GM23338 (cell line): ENCODE data around the gene SMG6. TPM values are rescaled to one million over a fixed set of nuclear protein-coding genes. Genes with fewer than 3 reads are reported as not detected.

Experiments used
- ATAC-seq: fragments of 200-7000 bp; cut with Tn5 transposase; 3 replicates; pipeline ENCODE4 v1.9.1; 2020
- DNase-seq: peaks from one replicate; pipeline ENCODE4 v3.0.0-alpha.2; 2015; ENCODE audit warnings: low spot score
- H2AFZ ChIP-seq: fragments of 200-600 bp; sonication (generic); 2 replicates; pipeline ENCODE4 v1.8.0; 2016; ENCODE audit warnings: antibody characterized with exemption, mild to moderate bottlenecking, moderate library complexity
- H3F3A ChIP-seq: fragments of 200-600 bp; sonication (generic); replicated peaks from 2 replicates; pipeline ENCODE4 v1.8.0; 2017; ENCODE audit warnings: antibody characterized with exemption, mixed run types, low read depth
- H3K27ac ChIP-seq: fragments of 200-600 bp; sonication (generic); 2 replicates; pipeline ENCODE4 v1.6.1; 2016; ENCODE audit warnings: low read depth
- H3K27me3 ChIP-seq: fragments of 200-600 bp; sonication (generic); 2 replicates; pipeline ENCODE4 v1.8.0; 2016; ENCODE audit warnings: mild to moderate bottlenecking, mixed run types, moderate library complexity; ENCODE audit not compliant: insufficient read depth
- H3K36me3 ChIP-seq: fragments of 200-600 bp; sonication (generic); 2 replicates; pipeline ENCODE4 v1.8.0; 2016; ENCODE audit warnings: mild to moderate bottlenecking; ENCODE audit not compliant: insufficient read depth
- H3K4me1 ChIP-seq: fragments of 200-600 bp; sonication (generic); 2 replicates; pipeline ENCODE4 v1.8.0; 2016; ENCODE audit warnings: mild to moderate bottlenecking, moderate library complexity; ENCODE audit not compliant: insufficient read depth
- H3K4me2 ChIP-seq: fragments of 200-600 bp; sonication (generic); 2 replicates; pipeline ENCODE4 v1.7.1; 2017; ENCODE audit warnings: mixed run types
- H3K4me3 ChIP-seq: fragments of 200-600 bp; sonication (generic); 2 replicates; pipeline ENCODE4 v1.6.1; 2016; ENCODE audit warnings: mixed run types
- H3K79me2 ChIP-seq: fragments of 200-600 bp; sonication (generic); replicated peaks from 2 replicates; pipeline ENCODE4 v1.8.0; 2017; ENCODE audit warnings: mild to moderate bottlenecking; ENCODE audit not compliant: insufficient read depth
- H3K9me2 ChIP-seq: fragments of 200-600 bp; sonication (generic); 2 replicates; pipeline ENCODE4 v1.8.0; 2017; ENCODE audit not compliant: insufficient read depth
- H4K20me1 ChIP-seq: fragments of 200-600 bp; sonication (generic); replicated peaks from 2 replicates; pipeline ENCODE4 v1.8.0; 2017; ENCODE audit warnings: mild to moderate bottlenecking; ENCODE audit not compliant: insufficient read depth
- H3K27ac Mint-ChIP-seq: 2 replicates; pipeline ENCODE4 v1.8.0; 2020; ENCODE audit warnings: inconsistent platforms, mild to moderate bottlenecking, moderate library complexity, mixed read lengths
- H3K27me3 Mint-ChIP-seq: 3 replicates; pipeline ENCODE4 v1.8.0; 2022; ENCODE audit warnings: low read depth, mild to moderate bottlenecking, moderate library complexity, mixed read lengths, inconsistent platforms; ENCODE audit not compliant: insufficient read depth, poor library complexity
- H3K36me3 Mint-ChIP-seq: 3 replicates; pipeline ENCODE4 v1.8.0; 2021; ENCODE audit warnings: low read depth, mild to moderate bottlenecking, inconsistent platforms, moderate library complexity, mixed read lengths
- H3K4me1 Mint-ChIP-seq: 3 replicates; pipeline ENCODE4 v1.8.0; 2020; ENCODE audit warnings: mild to moderate bottlenecking, inconsistent platforms, mixed read lengths
- H3K4me3 Mint-ChIP-seq: 3 replicates; pipeline ENCODE4 v1.8.0; 2021; ENCODE audit warnings: moderate library complexity, mild to moderate bottlenecking, inconsistent platforms, mixed read lengths
- H3K9me3 Mint-ChIP-seq: 3 replicates; pipeline ENCODE4 v1.8.0; 2020; ENCODE audit warnings: moderate library complexity, mild to moderate bottlenecking, inconsistent platforms, mixed read lengths
- STAT1 ChIP-seq: IDR thresholded peaks from one replicate; pipeline ENCODE4 v1.6.1; 2016; ENCODE audit warnings: antibody characterized with exemption; ENCODE audit not compliant: unreplicated experiment
- polyA plus RNA-seq: library from polyadenylated mRNA; unstranded; fragments of >200 nt; fragmentation: Nextera tagmentation; extraction: Ambion mirVana; gene quantifications from 2 replicates; pipeline ENCODE4 v1.2.1, GENCODE V29; 2016
- total RNA-seq: library from RNA; depleted of rRNA; stranded (reverse); fragments of >200 nt; shearing (Covaris generic); gene quantifications from 2 replicates; pipeline ENCODE4 v1.2.3, GENCODE V29; 2014
- TF ChIP-seq, protein P1 (sequence below), 2 experiments: fragments of 200-600 bp in 1 of 2; sonication (generic) in 1 of 2; conservative IDR thresholded peaks; 2 replicates each; pipeline versions ENCODE4 v1.5.1 to v1.6.1; 2016 to 2017; ENCODE audit warnings: antibody characterized with exemption in 2 of 2, low read depth in 2 of 2, mild to moderate bottlenecking in 2 of 2, moderate library complexity in 1 of 2
- TF ChIP-seq, protein P2 (sequence below): fragments of 250-450 bp; sonication (Bioruptor Pico); IDR thresholded peaks from 2 replicates; pipeline ENCODE4 v1.5.0; 2020; ENCODE audit warnings: mild to moderate bottlenecking, moderate library complexity

SMG6 gene
- total and polyA plus RNA-seq, 2 experiments from 2014 or later, result 10.4 to 43.1 TPM

- TF ChIP-seq, protein P1, sequence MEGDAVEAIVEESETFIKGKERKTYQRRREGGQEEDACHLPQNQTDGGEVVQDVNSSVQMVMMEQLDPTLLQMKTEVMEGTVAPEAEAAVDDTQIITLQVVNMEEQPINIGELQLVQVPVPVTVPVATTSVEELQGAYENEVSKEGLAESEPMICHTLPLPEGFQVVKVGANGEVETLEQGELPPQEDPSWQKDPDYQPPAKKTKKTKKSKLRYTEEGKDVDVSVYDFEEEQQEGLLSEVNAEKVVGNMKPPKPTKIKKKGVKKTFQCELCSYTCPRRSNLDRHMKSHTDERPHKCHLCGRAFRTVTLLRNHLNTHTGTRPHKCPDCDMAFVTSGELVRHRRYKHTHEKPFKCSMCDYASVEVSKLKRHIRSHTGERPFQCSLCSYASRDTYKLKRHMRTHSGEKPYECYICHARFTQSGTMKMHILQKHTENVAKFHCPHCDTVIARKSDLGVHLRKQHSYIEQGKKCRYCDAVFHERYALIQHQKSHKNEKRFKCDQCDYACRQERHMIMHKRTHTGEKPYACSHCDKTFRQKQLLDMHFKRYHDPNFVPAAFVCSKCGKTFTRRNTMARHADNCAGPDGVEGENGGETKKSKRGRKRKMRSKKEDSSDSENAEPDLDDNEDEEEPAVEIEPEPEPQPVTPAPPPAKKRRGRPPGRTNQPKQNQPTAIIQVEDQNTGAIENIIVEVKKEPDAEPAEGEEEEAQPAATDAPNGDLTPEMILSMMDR (conservative IDR thresholded peaks at IDR 0.05; ENCODE audit: low read depth in 2 of 2), result no peak
These were observed 218.0 kb downstream of the SMG6 start (continued) for GRCh38 chr17:2085648-2085949.

GRCh38 chr17:2084766-2085647 is 218.6 kb downstream of the SMG6 start:
- Histone ChIP-seq H3F3A (no peaks in the 10 kb centered on the region), H3K9me2 (no peaks in the 10 kb centered on the region), H3K4me1 (0 out of 2 replicates have a peak, but pooled peaks cover 6% of the 10 kb centered on the region), H3K36me3 (no peaks in the 10 kb centered on the region), H3K27ac (no peak overlapping the region), H2AFZ (no peak overlapping the region), H4K20me1 (no peaks in the 10 kb centered on the region), H3K27me3 (no peaks in the 10 kb centered on the region), H3K4me3 (no peak overlapping the region), H3K79me2 (no peaks in the 10 kb centered on the region), H3K4me2 (no peak overlapping the region)
- H3K27ac Mint-ChIP-seq, result peak overlapping the region; percentile 46; the same call in 1 of the 2 replicates
- no peak for TF ChIP-seq STAT1
- TF ChIP-seq, protein P2, sequence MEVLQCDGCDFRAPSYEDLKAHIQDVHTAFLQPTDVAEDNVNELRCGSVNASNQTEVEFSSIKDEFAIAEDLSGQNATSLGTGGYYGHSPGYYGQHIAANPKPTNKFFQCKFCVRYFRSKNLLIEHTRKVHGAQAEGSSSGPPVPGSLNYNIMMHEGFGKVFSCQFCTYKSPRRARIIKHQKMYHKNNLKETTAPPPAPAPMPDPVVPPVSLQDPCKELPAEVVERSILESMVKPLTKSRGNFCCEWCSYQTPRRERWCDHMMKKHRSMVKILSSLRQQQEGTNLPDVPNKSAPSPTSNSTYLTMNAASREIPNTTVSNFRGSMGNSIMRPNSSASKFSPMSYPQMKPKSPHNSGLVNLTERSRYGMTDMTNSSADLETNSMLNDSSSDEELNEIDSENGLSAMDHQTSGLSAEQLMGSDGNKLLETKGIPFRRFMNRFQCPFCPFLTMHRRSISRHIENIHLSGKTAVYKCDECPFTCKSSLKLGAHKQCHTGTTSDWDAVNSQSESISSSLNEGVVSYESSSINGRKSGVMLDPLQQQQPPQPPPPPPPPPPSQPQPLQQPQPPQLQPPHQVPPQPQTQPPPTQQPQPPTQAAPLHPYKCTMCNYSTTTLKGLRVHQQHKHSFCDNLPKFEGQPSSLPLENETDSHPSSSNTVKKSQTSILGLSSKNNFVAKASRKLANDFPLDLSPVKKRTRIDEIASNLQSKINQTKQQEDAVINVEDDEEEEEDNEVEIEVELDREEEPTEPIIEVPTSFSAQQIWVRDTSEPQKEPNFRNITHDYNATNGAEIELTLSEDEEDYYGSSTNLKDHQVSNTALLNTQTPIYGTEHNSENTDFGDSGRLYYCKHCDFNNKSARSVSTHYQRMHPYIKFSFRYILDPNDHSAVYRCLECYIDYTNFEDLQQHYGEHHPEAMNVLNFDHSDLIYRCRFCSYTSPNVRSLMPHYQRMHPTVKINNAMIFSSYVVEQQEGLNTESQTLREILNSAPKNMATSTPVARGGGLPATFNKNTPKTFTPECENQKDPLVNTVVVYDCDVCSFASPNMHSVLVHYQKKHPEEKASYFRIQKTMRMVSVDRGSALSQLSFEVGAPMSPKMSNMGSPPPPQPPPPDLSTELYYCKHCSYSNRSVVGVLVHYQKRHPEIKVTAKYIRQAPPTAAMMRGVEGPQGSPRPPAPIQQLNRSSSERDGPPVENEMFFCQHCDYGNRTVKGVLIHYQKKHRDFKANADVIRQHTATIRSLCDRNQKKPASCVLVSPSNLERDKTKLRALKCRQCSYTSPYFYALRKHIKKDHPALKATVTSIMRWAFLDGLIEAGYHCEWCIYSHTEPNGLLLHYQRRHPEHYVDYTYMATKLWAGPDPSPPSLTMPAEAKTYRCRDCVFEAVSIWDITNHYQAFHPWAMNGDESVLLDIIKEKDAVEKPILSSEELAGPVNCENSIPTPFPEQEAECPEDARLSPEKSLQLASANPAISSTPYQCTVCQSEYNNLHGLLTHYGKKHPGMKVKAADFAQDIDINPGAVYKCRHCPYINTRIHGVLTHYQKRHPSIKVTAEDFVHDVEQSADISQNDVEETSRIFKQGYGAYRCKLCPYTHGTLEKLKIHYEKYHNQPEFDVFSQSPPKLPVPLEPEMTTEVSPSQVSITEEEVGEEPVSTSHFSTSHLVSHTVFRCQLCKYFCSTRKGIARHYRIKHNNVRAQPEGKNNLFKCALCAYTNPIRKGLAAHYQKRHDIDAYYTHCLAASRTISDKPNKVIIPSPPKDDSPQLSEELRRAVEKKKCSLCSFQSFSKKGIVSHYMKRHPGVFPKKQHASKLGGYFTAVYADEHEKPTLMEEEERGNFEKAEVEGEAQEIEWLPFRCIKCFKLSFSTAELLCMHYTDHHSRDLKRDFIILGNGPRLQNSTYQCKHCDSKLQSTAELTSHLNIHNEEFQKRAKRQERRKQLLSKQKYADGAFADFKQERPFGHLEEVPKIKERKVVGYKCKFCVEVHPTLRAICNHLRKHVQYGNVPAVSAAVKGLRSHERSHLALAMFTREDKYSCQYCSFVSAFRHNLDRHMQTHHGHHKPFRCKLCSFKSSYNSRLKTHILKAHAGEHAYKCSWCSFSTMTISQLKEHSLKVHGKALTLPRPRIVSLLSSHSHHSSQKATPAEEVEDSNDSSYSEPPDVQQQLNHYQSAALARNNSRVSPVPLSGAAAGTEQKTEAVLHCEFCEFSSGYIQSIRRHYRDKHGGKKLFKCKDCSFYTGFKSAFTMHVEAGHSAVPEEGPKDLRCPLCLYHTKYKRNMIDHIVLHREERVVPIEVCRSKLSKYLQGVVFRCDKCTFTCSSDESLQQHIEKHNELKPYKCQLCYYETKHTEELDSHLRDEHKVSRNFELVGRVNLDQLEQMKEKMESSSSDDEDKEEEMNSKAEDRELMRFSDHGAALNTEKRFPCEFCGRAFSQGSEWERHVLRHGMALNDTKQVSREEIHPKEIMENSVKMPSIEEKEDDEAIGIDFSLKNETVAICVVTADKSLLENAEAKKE (CRISPR knock-in tag), result no peak
- TF ChIP-seq, protein P1 (conservative IDR thresholded peaks at IDR 0.05; ENCODE audit: low read depth in 2 of 2), result no peak
- peaks cover 3% of the 10 kb centered on the region for H3K27me3 Mint-ChIP-seq
- ATAC-seq (no peak), DNase-seq (no peak)
- peaks cover 25% of the 10 kb centered on the region for H3K4me1 Mint-ChIP-seq
- no peaks in the 10 kb centered on the region for H3K9me3 Mint-ChIP-seq
- H3K36me3 Mint-ChIP-seq, result no peaks in the 10 kb centered on the region; the same call in 2 of the 3 replicates
- H3K4me3 Mint-ChIP-seq, result no peak overlapping the region
